ENCODE results near the gene SPATA2. TPM values are rescaled to one million over a fixed set of nuclear protein-coding genes. Genes with fewer than 3 reads are reported as not detected.

Gene SPATA2
- total and polyA plus RNA-seq, 2 of the 13 experiments (the other 11 are each of a cell fraction or from before 2014, with no cell fraction given), result 3.2 to 8.7 TPM

- TF ChIP-seq PAF1 (CRISPR knock-in tag; IDR thresholded peaks at IDR 0.05) (no peak), ZNF432 (CRISPR knock-in tag; IDR thresholded peaks at IDR 0.05; ENCODE audit: borderline replicate concordance) (no peak), ZNF468 (CRISPR knock-in tag; IDR thresholded peaks at IDR 0.05) (no peak), CEBPG (CRISPR knock-in tag; IDR thresholded peaks at IDR 0.05) (peak; percentile 74), ETV6 (CRISPR knock-in tag; conservative IDR thresholded peaks at IDR 0.05) (no peak), ZNF431 (CRISPR knock-in tag; IDR thresholded peaks at IDR 0.05; ENCODE audit: borderline replicate concordance, low read depth) (no peak), GPN1 (CRISPR knock-in tag; IDR thresholded peaks at IDR 0.05; ENCODE audit: borderline replicate concordance) (no peak), ATF1 (CRISPR knock-in tag; IDR thresholded peaks at IDR 0.05) (no peak), NCOA2 (CRISPR knock-in tag; IDR thresholded peaks at IDR 0.05) (peak; percentile 59), ZNF30 (CRISPR knock-in tag; IDR thresholded peaks at IDR 0.05) (no peak), BORCS8-MEF2B (CRISPR knock-in tag; IDR thresholded peaks at IDR 0.05) (0 out of 2 replicates have a peak, but pooled peaks have one; percentile 39), TEAD2 (CRISPR knock-in tag; IDR thresholded peaks at IDR 0.05) (no peak), IRF2 (CRISPR knock-in tag; IDR thresholded peaks at IDR 0.05) (peak; percentile 65; the same call in 1 of the 2 replicates), TERF1 (CRISPR knock-in tag; IDR thresholded peaks at IDR 0.05) (no peak), MAFG (CRISPR knock-in tag; IDR thresholded peaks at IDR 0.05) (no peak), NFATC3 (CRISPR knock-in tag; IDR thresholded peaks at IDR 0.05) (no peak), MED1 (CRISPR knock-in tag; IDR thresholded peaks at IDR 0.05) (peak; percentile 86), FLYWCH1 (CRISPR knock-in tag; IDR thresholded peaks at IDR 0.05) (no peak), TSC22D2 (CRISPR knock-in tag; IDR thresholded peaks at IDR 0.05; ENCODE audit: borderline replicate concordance) (no peak), U2AF1 (optimal IDR thresholded peaks at IDR 0.05; ENCODE audit: low read depth, low read length) (no peak), JUNB (CRISPR knock-in tag; IDR thresholded peaks at IDR 0.05; ENCODE audit: borderline replicate concordance) (no peak), ZFYVE20 (CRISPR knock-in tag; IDR thresholded peaks at IDR 0.05; ENCODE audit: borderline replicate concordance, low read depth) (no peak), ZNF879 (CRISPR knock-in tag; IDR thresholded peaks at IDR 0.05) (peak; percentile 50; the same call in 1 of the 2 replicates), MZF1 (CRISPR knock-in tag; IDR thresholded peaks at IDR 0.05; ENCODE audit: borderline replicate concordance) (no peak)
- TF ChIP-seq, protein P1, sequence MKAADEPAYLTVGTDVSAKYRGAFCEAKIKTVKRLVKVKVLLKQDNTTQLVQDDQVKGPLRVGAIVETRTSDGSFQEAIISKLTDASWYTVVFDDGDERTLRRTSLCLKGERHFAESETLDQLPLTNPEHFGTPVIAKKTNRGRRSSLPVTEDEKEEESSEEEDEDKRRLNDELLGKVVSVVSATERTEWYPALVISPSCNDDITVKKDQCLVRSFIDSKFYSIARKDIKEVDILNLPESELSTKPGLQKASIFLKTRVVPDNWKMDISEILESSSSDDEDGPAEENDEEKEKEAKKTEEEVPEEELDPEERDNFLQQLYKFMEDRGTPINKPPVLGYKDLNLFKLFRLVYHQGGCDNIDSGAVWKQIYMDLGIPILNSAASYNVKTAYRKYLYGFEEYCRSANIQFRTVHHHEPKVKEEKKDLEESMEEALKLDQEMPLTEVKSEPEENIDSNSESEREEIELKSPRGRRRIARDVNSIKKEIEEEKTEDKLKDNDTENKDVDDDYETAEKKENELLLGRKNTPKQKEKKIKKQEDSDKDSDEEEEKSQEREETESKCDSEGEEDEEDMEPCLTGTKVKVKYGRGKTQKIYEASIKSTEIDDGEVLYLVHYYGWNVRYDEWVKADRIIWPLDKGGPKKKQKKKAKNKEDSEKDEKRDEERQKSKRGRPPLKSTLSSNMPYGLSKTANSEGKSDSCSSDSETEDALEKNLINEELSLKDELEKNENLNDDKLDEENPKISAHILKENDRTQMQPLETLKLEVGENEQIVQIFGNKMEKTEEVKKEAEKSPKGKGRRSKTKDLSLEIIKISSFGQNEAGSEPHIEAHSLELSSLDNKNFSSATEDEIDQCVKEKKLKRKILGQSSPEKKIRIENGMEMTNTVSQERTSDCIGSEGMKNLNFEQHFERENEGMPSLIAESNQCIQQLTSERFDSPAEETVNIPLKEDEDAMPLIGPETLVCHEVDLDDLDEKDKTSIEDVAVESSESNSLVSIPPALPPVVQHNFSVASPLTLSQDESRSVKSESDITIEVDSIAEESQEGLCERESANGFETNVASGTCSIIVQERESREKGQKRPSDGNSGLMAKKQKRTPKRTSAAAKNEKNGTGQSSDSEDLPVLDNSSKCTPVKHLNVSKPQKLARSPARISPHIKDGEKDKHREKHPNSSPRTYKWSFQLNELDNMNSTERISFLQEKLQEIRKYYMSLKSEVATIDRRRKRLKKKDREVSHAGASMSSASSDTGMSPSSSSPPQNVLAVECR (CRISPR knock-in tag; IDR thresholded peaks at IDR 0.05; ENCODE audit: borderline replicate concordance), result peak; percentile 65; the same call in 1 of the 2 replicates
Observed at GRCh38 chr20:49945701-49946477, 30.6 kb upstream of the SPATA2 start (continued).

Data from HepG2 (cell line).